Chondrocyte (in vitro differentiated cells): ENCODE measurements around the gene EVI5. TPM values are rescaled to one million over a fixed set of nuclear protein-coding genes. Genes with fewer than 3 reads are reported as not detected.

Experiments used
- DNase-seq: peaks from one replicate; pipeline ENCODE4 v3.0.0; 2021; ENCODE audit warnings: mixed read lengths, low spot score
- H3K27ac Mint-ChIP-seq: one replicate; pipeline ENCODE4 v1.8.0; 2021; ENCODE audit warnings: mild to moderate bottlenecking, moderate library complexity, mixed read lengths; ENCODE audit not compliant: unreplicated experiment
- H3K27me3 Mint-ChIP-seq: 2 replicates; pipeline ENCODE4 v1.8.0; 2021; ENCODE audit warnings: low read depth, mixed read lengths
- H3K36me3 Mint-ChIP-seq: 2 replicates; pipeline ENCODE4 v1.8.0; 2021; ENCODE audit warnings: low read depth, mixed read lengths
- H3K4me1 Mint-ChIP-seq: 2 replicates; pipeline ENCODE4 v1.8.0; 2021; ENCODE audit warnings: low read depth, mild to moderate bottlenecking, mixed read lengths
- H3K4me3 Mint-ChIP-seq: one replicate; pipeline ENCODE4 v1.8.0; 2021; ENCODE audit warnings: mild to moderate bottlenecking, moderate library complexity, mixed read lengths; ENCODE audit not compliant: unreplicated experiment
- H3K9me3 Mint-ChIP-seq: 2 replicates; pipeline ENCODE4 v1.8.0; 2021; ENCODE audit warnings: low read depth, mixed read lengths
- total RNA-seq: library from RNA; stranded (reverse); gene quantifications from 3 replicates; pipeline ENCODE4 v1.2.1, GENCODE V29; 2021
- TF ChIP-seq, protein P1 (sequence below): fragments of 200-600 bp; sonication (generic); IDR thresholded peaks from 2 replicates; pipeline ENCODE4 v1.5.0; 2021; ENCODE audit warnings: antibody characterized with exemption, mild to moderate bottlenecking, moderate library complexity

Gene EVI5
- total RNA-seq, 1 donor from 2014 or later: 66.8 TPM

DNA sequence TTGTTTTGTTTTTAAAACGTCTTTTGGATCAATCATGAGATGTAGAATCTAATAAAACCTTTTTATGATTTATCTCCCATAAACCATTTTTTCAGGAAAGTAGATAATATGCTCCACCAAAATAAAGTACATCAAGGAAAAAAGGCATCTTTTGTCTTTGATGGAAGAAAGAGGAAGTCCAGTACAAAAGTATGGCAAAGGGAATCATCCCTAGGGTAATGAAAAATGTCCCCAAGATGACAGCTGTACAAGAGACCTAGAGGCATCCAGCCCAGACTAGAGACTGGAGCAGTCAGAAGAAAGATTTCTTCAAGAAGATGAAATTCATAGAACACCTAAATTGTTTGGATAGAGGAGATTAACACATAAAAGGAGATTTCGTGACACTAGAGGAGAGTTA, 265.9 kb downstream of the EVI5 start:
- no peak overlapping the region for H3K27ac Mint-ChIP-seq
- DNase-seq: no peak
- peaks cover 4% of the 10 kb centered on the region for H3K36me3 Mint-ChIP-seq
- H3K4me1 Mint-ChIP-seq: no peaks in the 10 kb centered on the region
- no peaks in the 10 kb centered on the region for H3K27me3 Mint-ChIP-seq
- no peaks in the 10 kb centered on the region for H3K9me3 Mint-ChIP-seq
- H3K4me3 Mint-ChIP-seq: no peak overlapping the region
- TF ChIP-seq, protein P1, sequence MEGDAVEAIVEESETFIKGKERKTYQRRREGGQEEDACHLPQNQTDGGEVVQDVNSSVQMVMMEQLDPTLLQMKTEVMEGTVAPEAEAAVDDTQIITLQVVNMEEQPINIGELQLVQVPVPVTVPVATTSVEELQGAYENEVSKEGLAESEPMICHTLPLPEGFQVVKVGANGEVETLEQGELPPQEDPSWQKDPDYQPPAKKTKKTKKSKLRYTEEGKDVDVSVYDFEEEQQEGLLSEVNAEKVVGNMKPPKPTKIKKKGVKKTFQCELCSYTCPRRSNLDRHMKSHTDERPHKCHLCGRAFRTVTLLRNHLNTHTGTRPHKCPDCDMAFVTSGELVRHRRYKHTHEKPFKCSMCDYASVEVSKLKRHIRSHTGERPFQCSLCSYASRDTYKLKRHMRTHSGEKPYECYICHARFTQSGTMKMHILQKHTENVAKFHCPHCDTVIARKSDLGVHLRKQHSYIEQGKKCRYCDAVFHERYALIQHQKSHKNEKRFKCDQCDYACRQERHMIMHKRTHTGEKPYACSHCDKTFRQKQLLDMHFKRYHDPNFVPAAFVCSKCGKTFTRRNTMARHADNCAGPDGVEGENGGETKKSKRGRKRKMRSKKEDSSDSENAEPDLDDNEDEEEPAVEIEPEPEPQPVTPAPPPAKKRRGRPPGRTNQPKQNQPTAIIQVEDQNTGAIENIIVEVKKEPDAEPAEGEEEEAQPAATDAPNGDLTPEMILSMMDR: no peak

DNA sequence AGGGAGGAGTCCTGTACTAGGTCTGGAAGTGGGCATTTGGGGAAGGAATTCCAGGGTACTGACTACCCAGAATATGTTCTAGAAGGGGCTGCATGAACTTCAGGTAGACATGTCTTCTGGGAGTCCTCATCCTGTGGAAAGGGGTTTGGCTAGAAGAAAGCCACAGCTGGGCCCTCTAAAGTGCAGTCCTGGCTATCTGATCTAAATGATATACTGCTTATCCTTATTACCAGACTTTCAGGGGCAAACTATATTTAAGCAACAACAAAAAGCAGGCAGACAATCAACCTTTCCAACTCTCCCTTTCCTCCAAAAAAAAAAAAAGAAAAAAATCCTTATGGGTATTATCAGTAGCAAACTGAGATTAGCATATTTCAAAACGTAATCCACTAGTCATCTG, 268.3 kb downstream of the EVI5 start:
- Mint-ChIP-seq H3K27ac (no peak overlapping the region), H3K4me3 (no peak overlapping the region), H3K36me3 (peaks cover 9% of the 10 kb centered on the region), H3K27me3 (no peaks in the 10 kb centered on the region), H3K4me1 (no peaks in the 10 kb centered on the region), H3K9me3 (no peaks in the 10 kb centered on the region)
- no peak for DNase-seq
- TF ChIP-seq, protein P1: no peak

DNA sequence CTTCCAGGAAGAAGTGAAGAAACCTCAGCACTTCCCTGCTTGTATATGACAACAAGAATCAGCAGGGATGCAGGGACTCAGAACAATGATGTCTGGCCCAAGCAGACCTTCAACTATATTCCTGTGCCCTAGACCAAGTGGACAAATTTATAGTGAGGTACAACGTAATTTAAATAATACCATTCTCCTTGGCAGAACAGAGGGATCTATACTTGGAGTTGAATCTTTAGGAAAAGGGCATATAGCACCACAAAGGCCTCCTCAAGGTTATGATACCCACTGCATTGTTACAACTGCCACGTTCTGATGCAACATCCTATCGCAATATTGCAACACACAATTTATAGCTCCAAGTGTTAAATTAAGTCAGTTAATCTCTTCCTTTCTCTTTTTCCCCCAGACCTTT, 269.1 kb downstream of the EVI5 start:
- TF ChIP-seq, protein P1: no peak
- no peaks in the 10 kb centered on the region for H3K9me3 Mint-ChIP-seq
- H3K27ac Mint-ChIP-seq: no peak overlapping the region
- H3K4me3 Mint-ChIP-seq: no peak overlapping the region
- H3K36me3 Mint-ChIP-seq: peaks cover 9% of the 10 kb centered on the region
- H3K4me1 Mint-ChIP-seq: no peaks in the 10 kb centered on the region
- no peak for DNase-seq
- no peaks in the 10 kb centered on the region for H3K27me3 Mint-ChIP-seq

DNA sequence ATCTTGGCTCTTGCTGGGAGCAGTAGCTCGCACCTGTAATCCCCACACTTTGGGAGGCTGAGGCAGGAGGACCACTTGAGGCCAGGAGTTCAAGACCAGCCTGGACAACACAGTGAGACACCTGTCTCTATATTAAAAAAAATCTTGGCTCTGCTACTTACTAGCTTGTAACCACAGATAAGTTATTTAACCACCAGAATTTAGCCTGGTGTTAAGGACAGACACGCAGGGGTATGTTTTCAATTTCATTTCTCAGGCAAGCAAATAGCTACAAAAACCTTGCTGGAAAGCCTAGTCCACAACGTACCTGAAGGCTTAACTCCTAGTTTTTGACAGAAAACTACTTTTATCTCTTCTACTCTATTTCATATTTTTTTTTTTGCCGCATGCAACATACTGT, 273.4 kb downstream of the EVI5 start:
- H3K4me3 Mint-ChIP-seq: no peak overlapping the region
- no peaks in the 10 kb centered on the region for H3K9me3 Mint-ChIP-seq
- no peak overlapping the region for H3K27ac Mint-ChIP-seq
- H3K27me3 Mint-ChIP-seq: no peaks in the 10 kb centered on the region
- peaks cover 4% of the 10 kb centered on the region for H3K36me3 Mint-ChIP-seq
- DNase-seq: no peak
- TF ChIP-seq, protein P1: no peak
- no peaks in the 10 kb centered on the region for H3K4me1 Mint-ChIP-seq

DNA sequence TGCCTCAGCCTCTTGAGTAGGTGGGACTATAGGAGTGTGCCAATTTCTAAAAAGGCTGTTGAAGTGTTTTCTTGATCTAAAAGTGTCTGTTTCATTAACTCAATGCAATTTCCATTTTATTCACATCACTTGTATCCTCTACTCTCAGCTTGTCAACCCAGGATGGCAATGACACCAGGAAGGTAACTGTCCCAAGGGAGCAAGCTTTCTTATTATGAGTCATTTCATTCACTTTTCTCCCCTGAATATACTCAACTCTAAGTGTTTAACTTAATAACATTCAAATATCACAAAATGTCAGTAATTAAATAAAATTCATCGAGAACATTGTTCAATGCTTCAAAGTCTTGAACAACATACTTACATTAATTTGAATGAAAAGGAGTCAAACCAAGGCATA, 275.3 kb downstream of the EVI5 start:
- Mint-ChIP-seq H3K27me3 (no peaks in the 10 kb centered on the region), H3K4me1 (no peaks in the 10 kb centered on the region), H3K4me3 (no peak overlapping the region), H3K27ac (no peak overlapping the region), H3K9me3 (no peaks in the 10 kb centered on the region), H3K36me3 (peaks cover 4% of the 10 kb centered on the region)
- TF ChIP-seq, protein P1: no peak
- no peak for DNase-seq
